Measurements from ENCODE around the gene FAM81B. TPM values are rescaled to one million over a fixed set of nuclear protein-coding genes. Genes with fewer than 3 reads are reported as not detected.

FAM81B gene
- total and polyA plus RNA-seq, 2 experiments from 2014 or later, result not detected

DNA sequence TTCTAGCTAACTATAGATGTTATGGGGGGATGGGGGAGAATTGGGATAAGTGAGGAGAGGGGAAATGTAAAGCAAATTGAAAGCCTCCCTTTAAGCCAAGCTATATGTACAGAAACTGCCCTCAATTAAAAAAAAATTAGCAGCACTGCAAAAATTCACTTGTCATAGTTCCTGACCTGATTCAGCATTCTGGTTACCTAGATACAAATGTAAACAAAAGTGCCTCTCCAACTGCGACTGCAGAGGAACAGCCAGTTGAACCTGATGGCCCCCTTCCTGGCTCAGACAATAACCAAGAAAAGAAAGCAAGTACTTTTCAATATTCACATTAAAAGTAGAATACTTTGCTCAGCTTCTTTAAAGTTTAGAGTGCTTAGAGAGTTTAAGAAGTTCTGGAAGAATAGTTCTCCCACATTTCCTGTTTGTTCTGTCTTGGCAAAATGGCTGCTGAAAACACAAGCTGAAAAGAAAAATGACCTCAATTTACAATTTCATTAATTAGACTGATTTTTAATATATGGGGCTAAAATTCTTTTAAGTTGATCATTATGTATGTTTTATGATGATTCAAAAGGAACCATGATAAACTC lies 1.5 kb downstream of the FAM81B start:
- H3K27ac ChIP-seq, result no peak overlapping the region
- WGBS, 2 experiments (ENCODE audit: low coverage in 1 of 2, low lambda C conversion rate in 2 of 2, missing lambda C conversion rate in 2 of 2), result 0 to 6% methylated on average over 1 of the region's 1 CpG
- no peaks in the 10 kb centered on the region for H3K36me3 ChIP-seq (ENCODE audit: low read depth)
- H3K79me2 ChIP-seq (ENCODE audit: insufficient read depth), result no peaks in the 10 kb centered on the region
- H2AFZ ChIP-seq, result no peak overlapping the region
- H3F3A ChIP-seq (ENCODE audit: insufficient read depth), result no peaks in the 10 kb centered on the region
- H3K27me3 ChIP-seq (replicated peaks; ENCODE audit: insufficient read depth), result no peaks in the 10 kb centered on the region; the same call in 1 of the 2 replicates
- no peaks in the 10 kb centered on the region for H4K20me1 ChIP-seq (ENCODE audit: insufficient read depth)
- DNase-seq, result peak; percentile 26
- H3K4me1 ChIP-seq (ENCODE audit: insufficient read depth), result no peaks in the 10 kb centered on the region
- H3K4me3 ChIP-seq, result no peak overlapping the region
- H3K4me2 ChIP-seq (ENCODE audit: unreplicated experiment), result no peak overlapping the region
- no peak for TF ChIP-seq EZH2 (IDR thresholded peaks at IDR 0.05; ENCODE audit: insufficient read depth, poor library complexity, severe bottlenecking)
- TF ChIP-seq EZH2phosphoT487 (IDR thresholded peaks at IDR 0.05; ENCODE audit: insufficient read depth, low read depth), result no peak
- no peak overlapping the region for H3K9ac ChIP-seq
- H3K9me3 ChIP-seq (ENCODE audit: low read depth), result no peaks in the 10 kb centered on the region
- no peaks in the 10 kb centered on the region for H3K9me2 ChIP-seq (ENCODE audit: insufficient read depth)
- in situ Hi-C loops (cut with MboI), result no loop called here

- Histone ChIP-seq H3F3A (ENCODE audit: insufficient read depth) (no peaks in the 10 kb centered on the region), H3K9me3 (ENCODE audit: low read depth) (no peaks in the 10 kb centered on the region), H3K9ac (no peak overlapping the region), H3K79me2 (ENCODE audit: insufficient read depth) (no peaks in the 10 kb centered on the region), H3K4me1 (ENCODE audit: insufficient read depth) (no peaks in the 10 kb centered on the region), H3K27ac (no peak overlapping the region), H2AFZ (no peak overlapping the region), H3K4me3 (no peak overlapping the region), H3K9me2 (ENCODE audit: insufficient read depth) (no peaks in the 10 kb centered on the region), H3K36me3 (ENCODE audit: low read depth) (no peaks in the 10 kb centered on the region), H3K4me2 (ENCODE audit: unreplicated experiment) (no peak overlapping the region), H3K27me3 (replicated peaks; ENCODE audit: insufficient read depth) (no peaks in the 10 kb centered on the region; the same call in 1 of the 2 replicates), H4K20me1 (ENCODE audit: insufficient read depth) (no peaks in the 10 kb centered on the region)
- TF ChIP-seq EZH2 (IDR thresholded peaks at IDR 0.05; ENCODE audit: insufficient read depth, poor library complexity, severe bottlenecking), result no peak
- TF ChIP-seq EZH2phosphoT487 (IDR thresholded peaks at IDR 0.05; ENCODE audit: insufficient read depth, low read depth), result no peak
- in situ Hi-C loops (cut with MboI), result no loop called here
- DNase-seq, result no peak
- 27 to 57% methylated on average over 1 of the region's 1 CpG for WGBS, 2 experiments (ENCODE audit: low coverage in 1 of 2, low lambda C conversion rate in 2 of 2, missing lambda C conversion rate in 2 of 2)
These were observed 2.1 kb downstream of the FAM81B start for GRCh38 chr5:95393279-95393678.

- Histone ChIP-seq H3K4me2 (ENCODE audit: unreplicated experiment) (no peak overlapping the region), H3K79me2 (ENCODE audit: insufficient read depth) (no peaks in the 10 kb centered on the region), H3K27ac (no peak overlapping the region), H3K4me3 (no peak overlapping the region), H3K36me3 (ENCODE audit: low read depth) (no peaks in the 10 kb centered on the region), H3K27me3 (replicated peaks; ENCODE audit: insufficient read depth) (no peaks in the 10 kb centered on the region; the same call in 1 of the 2 replicates), H3F3A (ENCODE audit: insufficient read depth) (no peaks in the 10 kb centered on the region), H3K9me3 (ENCODE audit: low read depth) (no peaks in the 10 kb centered on the region), H3K9ac (no peak overlapping the region), H3K4me1 (ENCODE audit: insufficient read depth) (no peaks in the 10 kb centered on the region), H4K20me1 (ENCODE audit: insufficient read depth) (no peaks in the 10 kb centered on the region), H2AFZ (no peak overlapping the region), H3K9me2 (ENCODE audit: insufficient read depth) (no peaks in the 10 kb centered on the region)
- TF ChIP-seq EZH2 (IDR thresholded peaks at IDR 0.05; ENCODE audit: insufficient read depth, poor library complexity, severe bottlenecking) (no peak), EZH2phosphoT487 (IDR thresholded peaks at IDR 0.05; ENCODE audit: insufficient read depth, low read depth) (no peak)
- no peak for DNase-seq
- 15 to 18% methylated on average over 1 of the region's 1 CpG for WGBS, 2 experiments (ENCODE audit: low coverage in 1 of 2, low lambda C conversion rate in 2 of 2, missing lambda C conversion rate in 2 of 2)
- in situ Hi-C loops (cut with MboI), result no loop called here
These were observed 7.8 kb downstream of the FAM81B start for GRCh38 chr5:95398989-95399388.

GRCh38 chr5:95401626-95402025 lies 10.5 kb downstream of the FAM81B start:
- WGBS, 2 experiments (ENCODE audit: low coverage in 1 of 2, low lambda C conversion rate in 2 of 2, missing lambda C conversion rate in 2 of 2), result 46 to 55% methylated on average over 3 of the region's 3 CpGs
- no peaks in the 10 kb centered on the region for H3K4me1 ChIP-seq (ENCODE audit: insufficient read depth)
- H3K9me2 ChIP-seq (ENCODE audit: insufficient read depth), result no peaks in the 10 kb centered on the region
- in situ Hi-C loops (cut with MboI), result no loop called here
- no peaks in the 10 kb centered on the region for H3K9me3 ChIP-seq (ENCODE audit: low read depth)
- TF ChIP-seq EZH2phosphoT487 (IDR thresholded peaks at IDR 0.05; ENCODE audit: insufficient read depth, low read depth) (no peak), EZH2 (IDR thresholded peaks at IDR 0.05; ENCODE audit: insufficient read depth, poor library complexity, severe bottlenecking) (no peak)
- no peak overlapping the region for H3K9ac ChIP-seq
- no peaks in the 10 kb centered on the region for H3K36me3 ChIP-seq (ENCODE audit: low read depth)
- H4K20me1 ChIP-seq (ENCODE audit: insufficient read depth), result no peaks in the 10 kb centered on the region
- no peak overlapping the region for H3K27ac ChIP-seq
- DNase-seq, result no peak
- no peaks in the 10 kb centered on the region for H3F3A ChIP-seq (ENCODE audit: insufficient read depth)
- H3K79me2 ChIP-seq (ENCODE audit: insufficient read depth), result no peaks in the 10 kb centered on the region
- H3K4me2 ChIP-seq (ENCODE audit: unreplicated experiment), result no peak overlapping the region
- H3K4me3 ChIP-seq, result no peak overlapping the region
- no peaks in the 10 kb centered on the region for H3K27me3 ChIP-seq (replicated peaks; ENCODE audit: insufficient read depth)
- no peak overlapping the region for H2AFZ ChIP-seq
